T1000 (cell line): ENCODE measurements around the gene SBNO2.

ENCODE experiments used
- DNase-seq: peaks from one replicate; lab custom pipeline; 2025; ENCODE audit warnings: mixed read lengths; lab: John Stamatoyannopoulos, UW

The SBNO2 gene

GRCh38 chr19:1154731-1155351 is 19.2 kb downstream of the SBNO2 start:
- peak; percentile 61 for DNase-seq

- no peak for DNase-seq
Measured at GRCh38 chr19:1153891-1154730, 20.0 kb downstream of the SBNO2 start.

GRCh38 chr19:1151917-1152587 is 22.0 kb downstream of the SBNO2 start:
- DNase-seq: no peak

GRCh38 chr19:1151037-1151724 is 22.9 kb downstream of the SBNO2 start:
- no peak for DNase-seq

- DNase-seq: no peak
Measured at GRCh38 chr19:1150333-1151036, 23.6 kb downstream of the SBNO2 start.

GRCh38 chr19:1149259-1150045 is 24.6 kb downstream of the SBNO2 start:
- DNase-seq: no peak

GRCh38 chr19:1147934-1148549 is 26.0 kb downstream of the SBNO2 start:
- no peak for DNase-seq

- DNase-seq: no peak
Measured at GRCh38 chr19:1146858-1147780, 26.9 kb downstream of the SBNO2 start.

- no peak for DNase-seq
Measured at GRCh38 chr19:1146412-1146699, 27.7 kb downstream of the SBNO2 start.

- DNase-seq: no peak
Measured at GRCh38 chr19:1145635-1146411, 28.2 kb downstream of the SBNO2 start.

GRCh38 chr19:1144741-1145140 is 29.3 kb downstream of the SBNO2 start:
- no peak for DNase-seq

- no peak for DNase-seq
Measured at GRCh38 chr19:1143828-1144399, 30.2 kb downstream of the SBNO2 start.

- DNase-seq: no peak
Measured at GRCh38 chr19:1141944-1142343, 32.1 kb downstream of the SBNO2 start.

- no peak for DNase-seq
Measured at GRCh38 chr19:1140272-1141027, 33.6 kb downstream of the SBNO2 start.

- DNase-seq: no peak
Measured at GRCh38 chr19:1139126-1139525, 34.9 kb downstream of the SBNO2 start.

- DNase-seq: no peak
Measured at GRCh38 chr19:1138121-1138520, 35.9 kb downstream of the SBNO2 start.

- no peak for DNase-seq
Measured at GRCh38 chr19:1136621-1137317, 37.3 kb downstream of the SBNO2 start.
